Activated CD8-positive, alpha-beta T cell treated with anti-CD3 and anti-CD28 coated beads, Interleukin-2, amount 10 ng/mL, durations not matched to agents 7 days and 5 days (primary cell): ENCODE data around the gene HOXC10. TPM values are rescaled to one million over a fixed set of nuclear protein-coding genes. Genes with fewer than 3 reads are reported as not detected.

Source experiments
- ATAC-seq: fragments of 150-1000 bp; cut with Tn5 transposase; one replicate; pipeline ENCODE4 v1.10.0; 2021; ENCODE audit warnings: moderate library complexity
- CTCF ChIA-PET: fragments of 350-600 bp; sonication (Branson Sonifier 250); formaldehyde crosslinking; loops from one replicate; lab custom pipeline; 2021; ENCODE audit warnings: antibody characterized with exemption; lab: Charles Lee
- POLR2A ChIA-PET: fragments of 350-600 bp; sonication (Branson Sonifier 250); formaldehyde crosslinking; loops from one replicate; lab custom pipeline; 2021; ENCODE audit warnings: antibody characterized with exemption; lab: Charles Lee
- DNase-seq: peaks from one replicate; pipeline ENCODE4 v3.0.0-alpha.2; 2020
- H3K27ac Mint-ChIP-seq: one replicate; pipeline ENCODE4 v1.8.0; 2021; ENCODE audit warnings: mild to moderate bottlenecking, mixed read lengths
- H3K27me3 Mint-ChIP-seq: one replicate; pipeline ENCODE4 v1.8.0; 2021; ENCODE audit warnings: low read depth, mixed read lengths
- H3K36me3 Mint-ChIP-seq: one replicate; pipeline ENCODE4 v1.8.0; 2021; ENCODE audit warnings: low read depth, mixed read lengths
- H3K4me1 Mint-ChIP-seq: one replicate; pipeline ENCODE4 v1.8.0; 2021; ENCODE audit warnings: low read depth, mixed read lengths
- H3K4me3 Mint-ChIP-seq: one replicate; pipeline ENCODE4 v1.8.0; 2021; ENCODE audit warnings: mild to moderate bottlenecking, mixed read lengths
- H3K9me3 Mint-ChIP-seq: one replicate; pipeline ENCODE4 v1.8.0; 2022; ENCODE audit warnings: mixed read lengths; ENCODE audit not compliant: insufficient read depth
- total RNA-seq, 2 experiments: library from RNA; stranded (reverse); gene quantifications; one replicate each; pipeline ENCODE4 v1.2.3, GENCODE V29; 2021

The HOXC10 gene
- total RNA-seq, 2 experiments from 2014 or later, result not detected

GRCh38 chr12:54010972-54011664 lies 26.2 kb downstream of the HOXC10 start:
- CTCF ChIA-PET, result interaction anchor here (1.0 to 7.0 kb wide), 3 partner anchors 22 to 204 kb away, joined by 3 to 91 read pairs (median 6); partner anchors contain the start of genes HOXC5 and SMUG1

GRCh38 chr12:54011665-54012532 lies 27.0 kb downstream of the HOXC10 start:
- ATAC-seq (no peak), DNase-seq (no peak)
- Mint-ChIP-seq H3K36me3 (no peaks in the 10 kb centered on the region), H3K4me1 (peaks cover 13% of the 10 kb centered on the region), H3K27ac (no peak overlapping the region), H3K4me3 (no peak overlapping the region), H3K27me3 (peaks cover 92% of the 10 kb centered on the region), H3K9me3 (no peaks in the 10 kb centered on the region)
- ChIA-PET POLR2A (no interaction called here), CTCF (interaction anchor here (0.9 to 7.0 kb wide), 5 partner anchors 21 to 203 kb away, joined by 3 to 91 read pairs (median 6); partner anchors contain the start of genes HOXC5 and SMUG1)

More at GRCh38 chr12:54010972-54011664, 26.2 kb downstream of the HOXC10 start:
- peaks cover 20% of the 10 kb centered on the region for H3K4me1 Mint-ChIP-seq
- no peak overlapping the region for H3K4me3 Mint-ChIP-seq
- no peak overlapping the region for H3K27ac Mint-ChIP-seq
- no peak for DNase-seq
- H3K27me3 Mint-ChIP-seq, result peaks cover 94% of the 10 kb centered on the region
- H3K9me3 Mint-ChIP-seq, result no peaks in the 10 kb centered on the region
- no peaks in the 10 kb centered on the region for H3K36me3 Mint-ChIP-seq
- ATAC-seq, result no peak
- POLR2A ChIA-PET, result no interaction called here

- Mint-ChIP-seq H3K4me1 (peaks cover 20% of the 10 kb centered on the region), H3K36me3 (no peaks in the 10 kb centered on the region), H3K27me3 (peaks cover 92% of the 10 kb centered on the region), H3K27ac (no peak overlapping the region), H3K9me3 (no peaks in the 10 kb centered on the region), H3K4me3 (no peak overlapping the region)
- CTCF ChIA-PET, result interaction anchor here (0.9 to 2.5 kb wide), 4 partner anchors 188 to 202 kb away, joined by 3 to 10 read pairs (median 4); no protein-coding TSS in a partner anchor
- POLR2A ChIA-PET, result no interaction called here
- ATAC-seq (no peak), DNase-seq (no peak)
These were observed 27.9 kb downstream of the HOXC10 start for GRCh38 chr12:54012631-54013409.

DNA sequence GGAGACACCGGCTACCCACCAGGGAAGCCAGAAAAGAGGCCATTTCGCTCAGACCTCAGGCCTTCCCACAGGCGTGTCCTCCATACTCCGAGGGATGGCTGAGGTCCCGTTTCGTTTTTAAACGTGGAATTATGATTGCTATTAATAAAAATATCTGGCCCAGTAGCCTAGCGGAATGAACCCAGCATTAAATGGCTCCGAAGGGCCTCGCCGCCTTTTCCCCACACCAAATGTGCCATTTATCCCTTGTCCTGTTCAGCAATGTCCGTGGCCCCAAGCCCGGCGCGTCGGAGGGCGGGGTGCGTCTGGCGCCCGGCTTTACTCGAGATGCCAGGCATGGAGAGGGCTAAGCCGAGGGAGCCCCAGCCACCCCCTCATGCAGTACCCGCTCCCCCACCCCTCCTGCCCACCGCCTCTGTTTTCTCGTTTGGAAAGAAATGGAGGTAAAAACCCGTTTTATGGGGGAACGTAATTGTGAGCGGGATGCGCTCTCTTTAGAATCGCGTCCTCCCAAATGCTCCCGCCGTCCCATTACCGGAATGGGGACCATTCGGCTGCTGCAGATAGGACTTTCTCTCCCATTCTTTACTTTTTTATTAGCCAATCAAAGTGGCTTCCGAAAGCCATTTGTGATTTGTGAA lies 29.6 kb downstream of the HOXC10 start:
- H3K9me3 Mint-ChIP-seq, result no peaks in the 10 kb centered on the region
- POLR2A ChIA-PET, result no interaction called here

DNA sequence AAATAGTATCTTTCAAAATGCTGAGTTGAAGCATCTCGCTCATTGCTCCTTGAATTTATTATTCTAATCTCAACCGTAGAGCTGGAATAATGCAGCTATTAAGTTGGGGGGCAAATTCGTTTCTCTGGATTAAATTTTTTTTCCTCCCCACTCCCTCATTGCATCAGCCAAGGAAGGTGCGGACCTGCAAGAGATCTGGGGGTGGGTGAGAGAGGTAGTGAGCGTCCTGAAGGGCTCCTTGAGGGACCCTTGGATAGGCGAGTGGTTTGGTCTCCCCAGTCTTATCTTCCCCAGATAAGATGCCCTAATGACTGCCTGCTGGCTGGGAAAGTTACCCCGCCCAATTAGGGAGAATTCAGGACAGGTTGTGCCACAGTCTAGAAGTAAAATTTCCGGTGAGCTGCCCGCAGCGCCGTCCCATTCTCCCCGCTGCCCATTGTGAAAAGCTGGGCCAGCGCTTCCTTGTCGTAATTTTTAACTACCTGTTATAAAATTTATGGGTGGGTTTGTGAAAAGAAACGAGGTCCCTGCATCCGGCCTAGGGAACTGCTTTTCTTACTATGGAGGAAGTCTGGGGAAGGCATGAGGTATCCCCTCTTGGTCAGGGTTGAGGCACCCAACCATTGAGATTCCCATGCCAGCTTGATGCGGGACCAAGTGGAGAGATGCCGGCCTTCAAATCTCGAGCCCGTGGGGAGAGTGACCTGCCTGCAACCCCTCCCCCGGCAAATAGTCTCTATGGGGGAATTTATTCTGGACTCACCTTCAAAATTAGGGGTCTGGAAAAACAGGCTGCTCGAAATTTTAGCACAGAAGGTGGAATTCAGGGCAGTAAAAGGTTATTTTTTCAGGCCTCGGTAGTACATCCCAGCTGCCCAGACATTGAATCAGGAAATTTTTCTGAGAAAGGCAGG lies 30.3 kb downstream of the HOXC10 start:
- DNase-seq (no peak), ATAC-seq (no peak)
- ChIA-PET CTCF (interaction anchor here (1.1 to 3.1 kb wide), 7 partner anchors 7 to 199 kb away, joined by 3 to 15 read pairs (median 4); partner anchors contain the start of gene HOXC5), POLR2A (no interaction called here)
- H3K27me3 Mint-ChIP-seq, result peaks cover 80% of the 10 kb centered on the region
- no peaks in the 10 kb centered on the region for H3K9me3 Mint-ChIP-seq
- H3K36me3 Mint-ChIP-seq, result no peaks in the 10 kb centered on the region
- peak overlapping the region; percentile 17 for H3K4me3 Mint-ChIP-seq
- no peak overlapping the region for H3K27ac Mint-ChIP-seq
- H3K4me1 Mint-ChIP-seq, result peaks cover 23% of the 10 kb centered on the region

More for the DNA sequence above, 29.6 kb downstream of the HOXC10 start:
- Mint-ChIP-seq H3K27me3 (peaks cover 80% of the 10 kb centered on the region), H3K36me3 (no peaks in the 10 kb centered on the region), H3K4me1 (peaks cover 24% of the 10 kb centered on the region), H3K27ac (no peak overlapping the region), H3K4me3 (peak overlapping the region; percentile 17)
- DNase-seq (no peak), ATAC-seq (no peak)
- CTCF ChIA-PET, result interaction anchor here (0.8 to 2.5 kb wide), 5 partner anchors 38 to 200 kb away, joined by 3 to 10 read pairs (median 4); no protein-coding TSS in a partner anchor

GRCh38 chr12:54016051-54016450 lies 31.1 kb downstream of the HOXC10 start:
- Mint-ChIP-seq H3K4me1 (peaks cover 23% of the 10 kb centered on the region), H3K27me3 (peaks cover 79% of the 10 kb centered on the region), H3K27ac (no peak overlapping the region), H3K9me3 (no peaks in the 10 kb centered on the region), H3K36me3 (no peaks in the 10 kb centered on the region), H3K4me3 (no peak overlapping the region)
- ChIA-PET CTCF (interaction anchor here (1.4 to 3.1 kb wide), 5 partner anchors 8 to 193 kb away, joined by 3 to 15 read pairs (median 4); partner anchors contain the start of gene HOXC5), POLR2A (interaction anchor here (0.7 kb wide), 1 partner anchor 18 kb away, joined by 6 read pairs; no protein-coding TSS in a partner anchor)
- DNase-seq (no peak), ATAC-seq (no peak)

DNA sequence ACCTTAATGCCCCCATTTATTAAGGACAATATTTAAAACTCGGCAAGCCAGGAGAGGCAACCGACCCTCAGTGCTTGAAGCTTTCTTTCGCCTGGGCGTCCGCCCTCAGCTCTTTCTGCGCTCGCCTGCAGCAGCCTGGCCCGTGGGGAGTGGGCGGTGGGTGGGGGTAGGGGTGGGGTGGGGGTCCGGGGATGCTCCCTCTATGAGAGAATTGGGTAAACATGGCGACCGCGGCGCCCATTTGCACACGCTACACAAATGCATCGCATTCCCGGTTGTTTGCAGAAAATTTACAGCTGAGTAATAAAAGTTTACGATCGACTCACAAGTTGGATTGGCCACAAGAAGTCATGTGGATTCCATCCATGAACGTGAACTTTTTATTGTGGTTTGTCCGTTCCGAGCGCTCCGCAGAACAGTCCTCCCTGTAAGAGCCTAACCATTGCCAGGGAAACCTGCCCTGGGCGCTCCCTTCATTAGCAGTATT lies 31.6 kb downstream of the HOXC10 start:
- H3K27me3 Mint-ChIP-seq, result peaks cover 79% of the 10 kb centered on the region
- CTCF ChIA-PET, result interaction anchor here (0.6 to 3.1 kb wide), 6 partner anchors 9 to 192 kb away, joined by 3 to 15 read pairs (median 4); partner anchors contain the start of gene HOXC5
- ATAC-seq (no peak), DNase-seq (no peak)
- no peaks in the 10 kb centered on the region for H3K9me3 Mint-ChIP-seq
- H3K36me3 Mint-ChIP-seq, result no peaks in the 10 kb centered on the region
- no peak overlapping the region for H3K4me3 Mint-ChIP-seq
- POLR2A ChIA-PET, result interaction anchor here (0.7 kb wide), 1 partner anchor 18 kb away, joined by 6 read pairs; no protein-coding TSS in a partner anchor
- no peak overlapping the region for H3K27ac Mint-ChIP-seq
- peaks cover 24% of the 10 kb centered on the region for H3K4me1 Mint-ChIP-seq

- ATAC-seq, result peak; percentile 58
- CTCF ChIA-PET, result interaction anchor here (0.5 to 3.1 kb wide), 16 partner anchors 8 to 225 kb away, joined by 3 to 16 read pairs (median 4); partner anchors contain the start of genes HOXC5, HOXC8 and HOXC9
- POLR2A ChIA-PET, result interaction anchor here (0.7 to 1.1 kb wide), 2 partner anchors 10 to 19 kb away, joined by 6 read pairs; no protein-coding TSS in a partner anchor
- H3K4me1 Mint-ChIP-seq, result peaks cover 27% of the 10 kb centered on the region
- no peaks in the 10 kb centered on the region for H3K9me3 Mint-ChIP-seq
- H3K27ac Mint-ChIP-seq, result peak overlapping the region; percentile 46
- no peak for DNase-seq
- no peaks in the 10 kb centered on the region for H3K36me3 Mint-ChIP-seq
- peaks cover 80% of the 10 kb centered on the region for H3K27me3 Mint-ChIP-seq
- H3K4me3 Mint-ChIP-seq, result peak overlapping the region; percentile 80
These were observed 32.3 kb downstream of the HOXC10 start for GRCh38 chr12:54017027-54017788.

GRCh38 chr12:54017878-54018467 lies 33.0 kb downstream of the HOXC10 start:
- peaks cover 80% of the 10 kb centered on the region for H3K27me3 Mint-ChIP-seq
- no peaks in the 10 kb centered on the region for H3K36me3 Mint-ChIP-seq
- H3K4me3 Mint-ChIP-seq, result peak overlapping the region; percentile 80
- DNase-seq, result peak; percentile 83
- H3K27ac Mint-ChIP-seq, result peak overlapping the region; percentile 46
- ChIA-PET POLR2A (interaction anchor here (1.1 kb wide), 1 partner anchor 9 kb away, joined by 6 read pairs; no protein-coding TSS in a partner anchor), CTCF (interaction anchor here (0.5 to 3.1 kb wide), 14 partner anchors 9 to 225 kb away, joined by 3 to 16 read pairs (median 4); partner anchors contain the start of genes HOXC5, HOXC8 and HOXC9)
- no peaks in the 10 kb centered on the region for H3K9me3 Mint-ChIP-seq
- H3K4me1 Mint-ChIP-seq, result peaks cover 27% of the 10 kb centered on the region
- ATAC-seq, result peak; percentile 91
